ENCODE data around the gene AHNAK2.

AHNAK2 gene

GRCh38 chr14:104900639-104901512 lies 77.3 kb downstream of the AHNAK2 start:
- no peak overlapping the region for H3K27ac ChIP-seq
- no peak for TF ChIP-seq CTCF (conservative IDR thresholded peaks at IDR 0.05)
- no peak for TF ChIP-seq ZFX (IDR thresholded peaks at IDR 0.05)

- H3K27ac ChIP-seq = no peak overlapping the region
- no peak for TF ChIP-seq ZFX (IDR thresholded peaks at IDR 0.05)
- no peak for TF ChIP-seq CTCF (conservative IDR thresholded peaks at IDR 0.05)
Observed at GRCh38 chr14:104899781-104900180, 78.4 kb downstream of the AHNAK2 start.

- TF ChIP-seq ZFX (IDR thresholded peaks at IDR 0.05) (no peak), CTCF (conservative IDR thresholded peaks at IDR 0.05) (no peak)
- no peak overlapping the region for H3K27ac ChIP-seq
Observed at GRCh38 chr14:104898870-104899510, 79.2 kb downstream of the AHNAK2 start.

- TF ChIP-seq ZFX (IDR thresholded peaks at IDR 0.05) (no peak), CTCF (conservative IDR thresholded peaks at IDR 0.05) (no peak)
- no peak overlapping the region for H3K27ac ChIP-seq
Observed at GRCh38 chr14:104898195-104898558, 80.0 kb downstream of the AHNAK2 start.

- no peak for TF ChIP-seq CTCF (conservative IDR thresholded peaks at IDR 0.05)
- no peak for TF ChIP-seq ZFX (IDR thresholded peaks at IDR 0.05)
- no peak overlapping the region for H3K27ac ChIP-seq
Observed at GRCh38 chr14:104897330-104898194, 80.6 kb downstream of the AHNAK2 start.

GRCh38 chr14:104895786-104896661 lies 82.2 kb downstream of the AHNAK2 start:
- H3K27ac ChIP-seq = no peak overlapping the region
- no peak for TF ChIP-seq ZFX (IDR thresholded peaks at IDR 0.05)
- TF ChIP-seq CTCF (conservative IDR thresholded peaks at IDR 0.05) = no peak
